Neutrophil (primary cell): ENCODE data around the gene DCLK2.

Source experiments
- H3K27ac ChIP-seq: fragments of 200-600 bp; sonication (generic); 2 replicates; pipeline ENCODE4 v1.5.1; 2016; ENCODE audit warnings: mild to moderate bottlenecking, moderate library complexity
- H3K27me3 ChIP-seq: fragments of 200-600 bp; sonication (generic); 2 replicates; pipeline ENCODE4 v1.6.0; 2016; ENCODE audit warnings: mild to moderate bottlenecking
- H3K36me3 ChIP-seq: fragments of 200-600 bp; sonication (generic); 2 replicates; pipeline ENCODE4 v1.5.1; 2017
- H3K4me1 ChIP-seq, 2 experiments: fragments of 200-600 bp in 1 of 2; sonication (generic) in 1 of 2; 1 replicate in 1 of 2; 2 replicates in 1 of 2; pipeline versions ENCODE4 v1.5.1 to v1.6.1; 2013 to 2016; ENCODE audit warnings: low read depth in 1 of 2, low read length in 1 of 2, mild to moderate bottlenecking in 1 of 2, moderate library complexity in 1 of 2; ENCODE audit not compliant: control insufficient read depth in 1 of 2, insufficient read depth in 1 of 2
- H3K4me3 ChIP-seq, 2 experiments: fragments of 200-600 bp in 1 of 2; sonication (generic) in 1 of 2; 1 replicate in 1 of 2; 2 replicates in 1 of 2; pipeline ENCODE4 v1.5.1; 2013 to 2016; ENCODE audit warnings: low read depth in 1 of 2, low read length in 1 of 2, mild to moderate bottlenecking in 1 of 2, moderate library complexity in 1 of 2
- H3K9me3 ChIP-seq: fragments of 200-600 bp; sonication (generic); 2 replicates; pipeline ENCODE4 v1.5.1; 2016
- TF ChIP-seq, protein P1 (sequence below): fragments of 200-600 bp; sonication (generic); IDR thresholded peaks from 2 replicates; pipeline ENCODE4 v1.5.1; 2016; ENCODE audit warnings: antibody characterized with exemption

DCLK2 gene

DNA sequence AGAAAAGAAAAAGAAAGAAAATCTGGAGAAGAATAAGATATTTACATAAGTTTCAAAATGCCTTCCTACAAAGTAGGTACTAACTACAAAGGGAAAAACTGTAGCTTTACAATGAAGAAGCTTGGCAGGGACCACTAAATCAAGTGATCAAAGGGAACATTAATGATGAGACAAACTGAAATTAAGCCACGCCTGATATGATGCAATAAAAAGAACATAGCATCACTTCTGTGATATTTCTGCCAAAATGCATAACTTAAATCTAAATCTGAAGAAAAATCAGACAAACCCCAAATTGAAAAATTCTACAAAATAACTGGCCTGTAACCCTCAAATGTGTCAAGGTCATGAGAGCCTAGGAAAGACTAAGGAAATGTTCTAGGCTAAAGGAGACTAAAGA lies 8.9 kb upstream of the DCLK2 start:
- Histone ChIP-seq H3K4me1 (no peaks in the 10 kb centered on the region), H3K36me3 (no peaks in the 10 kb centered on the region), H3K27ac (no peak overlapping the region), H3K27me3 (peaks cover 12% of the 10 kb centered on the region), H3K4me3 (no peak overlapping the region), H3K9me3 (no peaks in the 10 kb centered on the region)
- TF ChIP-seq, protein P1, sequence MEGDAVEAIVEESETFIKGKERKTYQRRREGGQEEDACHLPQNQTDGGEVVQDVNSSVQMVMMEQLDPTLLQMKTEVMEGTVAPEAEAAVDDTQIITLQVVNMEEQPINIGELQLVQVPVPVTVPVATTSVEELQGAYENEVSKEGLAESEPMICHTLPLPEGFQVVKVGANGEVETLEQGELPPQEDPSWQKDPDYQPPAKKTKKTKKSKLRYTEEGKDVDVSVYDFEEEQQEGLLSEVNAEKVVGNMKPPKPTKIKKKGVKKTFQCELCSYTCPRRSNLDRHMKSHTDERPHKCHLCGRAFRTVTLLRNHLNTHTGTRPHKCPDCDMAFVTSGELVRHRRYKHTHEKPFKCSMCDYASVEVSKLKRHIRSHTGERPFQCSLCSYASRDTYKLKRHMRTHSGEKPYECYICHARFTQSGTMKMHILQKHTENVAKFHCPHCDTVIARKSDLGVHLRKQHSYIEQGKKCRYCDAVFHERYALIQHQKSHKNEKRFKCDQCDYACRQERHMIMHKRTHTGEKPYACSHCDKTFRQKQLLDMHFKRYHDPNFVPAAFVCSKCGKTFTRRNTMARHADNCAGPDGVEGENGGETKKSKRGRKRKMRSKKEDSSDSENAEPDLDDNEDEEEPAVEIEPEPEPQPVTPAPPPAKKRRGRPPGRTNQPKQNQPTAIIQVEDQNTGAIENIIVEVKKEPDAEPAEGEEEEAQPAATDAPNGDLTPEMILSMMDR, result no peak

DNA sequence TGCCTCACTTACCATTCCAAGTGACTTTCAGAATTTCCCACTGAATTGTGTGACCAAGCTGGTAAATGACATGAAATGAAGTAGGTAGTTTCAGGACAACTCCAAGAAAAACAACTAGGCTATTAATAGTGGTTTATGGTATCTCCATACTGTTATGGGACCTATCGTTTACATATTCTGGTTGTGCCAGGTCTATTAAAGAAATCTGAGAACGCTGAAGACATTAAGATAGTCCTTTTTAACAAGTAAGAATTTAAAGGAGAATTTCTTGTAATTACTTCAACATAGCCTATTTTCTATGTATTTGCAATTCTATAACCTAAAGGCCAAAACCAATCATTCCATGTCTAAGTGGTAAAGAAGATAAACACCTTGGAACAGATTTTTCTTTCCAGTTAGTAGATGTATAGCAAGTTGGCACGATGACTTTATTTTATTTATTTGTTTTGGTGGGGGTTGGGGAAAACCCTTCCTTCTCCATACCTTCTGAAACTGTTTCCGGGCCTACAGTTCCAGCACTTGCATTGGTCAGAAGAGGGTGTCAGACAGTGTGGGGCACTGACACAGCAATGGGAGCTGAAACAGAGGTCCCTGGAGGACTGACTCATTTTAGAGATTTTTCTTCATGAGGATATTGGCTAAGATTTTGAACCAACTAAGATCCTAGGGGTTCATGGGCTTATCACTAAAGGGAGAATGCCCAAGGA lies 7.6 kb upstream of the DCLK2 start:
- no peak overlapping the region for H3K4me3 ChIP-seq
- no peaks in the 10 kb centered on the region for H3K36me3 ChIP-seq
- H3K4me1 ChIP-seq, result no peaks in the 10 kb centered on the region
- peaks cover 19% of the 10 kb centered on the region for H3K27me3 ChIP-seq
- TF ChIP-seq, protein P1, result no peak
- H3K9me3 ChIP-seq, result no peaks in the 10 kb centered on the region
- H3K27ac ChIP-seq, result no peak overlapping the region

DNA sequence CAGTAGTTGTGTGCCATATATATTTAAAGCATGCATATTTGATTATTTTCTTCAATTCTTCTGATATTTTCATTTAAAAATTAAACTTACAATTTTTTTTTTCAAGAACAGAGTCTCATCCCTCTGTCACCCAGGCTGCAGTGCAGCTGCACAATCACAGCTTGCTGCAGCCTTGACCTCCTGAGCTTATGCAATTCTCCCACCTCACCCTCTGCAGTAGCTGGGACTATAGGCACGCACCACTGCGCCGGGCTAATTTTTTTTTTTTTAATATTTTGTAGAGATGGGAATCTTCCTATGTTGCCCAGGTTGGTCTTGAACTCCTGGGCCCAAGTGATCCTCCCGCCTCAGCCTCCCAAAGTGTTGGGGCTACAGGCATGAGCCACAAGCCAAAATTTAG lies 5.8 kb upstream of the DCLK2 start:
- TF ChIP-seq, protein P1, result no peak
- Histone ChIP-seq H3K4me1 (no peaks in the 10 kb centered on the region), H3K9me3 (no peaks in the 10 kb centered on the region), H3K4me3 (no peak overlapping the region), H3K36me3 (no peaks in the 10 kb centered on the region), H3K27ac (no peak overlapping the region), H3K27me3 (peaks cover 37% of the 10 kb centered on the region)

DNA sequence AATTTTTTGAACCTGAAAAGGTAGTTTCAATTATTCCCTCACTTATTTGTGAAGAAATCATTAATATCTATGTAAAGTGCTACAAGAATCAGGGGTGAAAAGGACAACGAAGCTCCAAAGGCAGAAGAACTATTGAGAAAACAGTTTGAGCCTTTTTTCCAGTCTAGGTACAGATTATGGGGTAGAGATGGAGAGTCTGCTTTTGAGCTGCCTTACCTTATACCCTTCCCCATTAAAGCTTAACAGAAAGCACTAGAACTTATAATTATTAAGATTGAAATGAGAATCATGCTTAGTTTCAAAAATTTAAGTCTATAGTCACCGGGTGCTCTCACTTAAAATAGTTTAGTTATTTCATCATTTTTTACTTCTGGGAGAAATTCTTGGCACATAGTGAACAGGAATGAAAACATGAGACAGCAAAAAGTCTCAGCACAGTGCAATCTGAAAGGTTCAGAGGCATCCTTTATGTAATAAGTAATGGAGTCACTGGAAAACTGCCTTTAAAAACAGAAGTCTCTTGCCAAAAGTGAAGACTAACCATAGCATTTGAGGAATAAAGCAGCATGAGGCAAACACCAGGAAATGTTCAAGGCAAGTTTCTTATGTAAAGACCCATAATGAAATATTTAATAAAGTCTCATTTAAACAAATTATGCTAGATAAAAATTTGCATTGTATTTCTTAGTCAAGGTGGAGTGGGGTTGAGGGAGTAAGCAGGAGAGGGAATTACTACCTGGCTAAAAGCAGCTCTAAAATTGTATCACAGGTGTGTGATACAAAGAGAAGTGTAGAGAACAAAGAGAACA lies 5.1 kb upstream of the DCLK2 start:
- H3K27ac ChIP-seq, result no peak overlapping the region
- no peaks in the 10 kb centered on the region for H3K9me3 ChIP-seq
- H3K27me3 ChIP-seq, result peaks cover 44% of the 10 kb centered on the region
- TF ChIP-seq, protein P1, result no peak
- no peaks in the 10 kb centered on the region for H3K4me1 ChIP-seq
- no peaks in the 10 kb centered on the region for H3K36me3 ChIP-seq
- H3K4me3 ChIP-seq, result no peak overlapping the region

DNA sequence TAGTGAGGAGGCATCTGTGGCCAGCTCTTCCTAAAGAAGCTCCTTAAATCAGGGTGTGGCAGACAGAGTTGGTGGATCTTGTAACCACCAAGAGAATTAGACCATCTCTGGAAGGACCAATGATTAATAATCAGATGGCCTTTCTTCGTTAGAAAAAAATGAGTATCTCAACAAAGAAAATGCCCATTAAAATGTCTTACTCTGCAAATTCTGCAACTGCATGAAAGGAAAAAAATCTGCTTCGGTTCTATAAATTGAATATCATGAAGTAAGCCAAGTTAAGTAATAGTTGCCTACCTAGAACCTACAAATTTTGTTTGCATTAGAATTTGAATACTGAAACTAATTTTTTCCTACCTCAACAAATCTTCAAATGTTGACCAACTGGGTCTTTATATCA lies 4.2 kb upstream of the DCLK2 start:
- no peaks in the 10 kb centered on the region for H3K36me3 ChIP-seq
- peaks cover 2 to 6% of the 10 kb centered on the region in 2 experiments for H3K4me1 ChIP-seq
- TF ChIP-seq, protein P1, result no peak
- no peak overlapping the region for H3K4me3 ChIP-seq
- no peak overlapping the region for H3K27ac ChIP-seq
- peaks cover 53% of the 10 kb centered on the region for H3K27me3 ChIP-seq
- no peaks in the 10 kb centered on the region for H3K9me3 ChIP-seq
